NCI-H187 treated with DMSO at 0.1 percent for 48 hours (cell line): ENCODE results near the gene ERC1.
A peak's percentile ranks its signal among the peaks of the same experiment; 100 is the strongest.

Experiments used
- DNase-seq: peaks from one replicate; lab custom pipeline; 2025; lab: John Stamatoyannopoulos, UW

ERC1 gene

GRCh38 chr12:1517007-1517406 is 526.0 kb downstream of the ERC1 start:
- DNase-seq: no peak

GRCh38 chr12:1517734-1518525 is 526.9 kb downstream of the ERC1 start:
- no peak for DNase-seq

DNA sequence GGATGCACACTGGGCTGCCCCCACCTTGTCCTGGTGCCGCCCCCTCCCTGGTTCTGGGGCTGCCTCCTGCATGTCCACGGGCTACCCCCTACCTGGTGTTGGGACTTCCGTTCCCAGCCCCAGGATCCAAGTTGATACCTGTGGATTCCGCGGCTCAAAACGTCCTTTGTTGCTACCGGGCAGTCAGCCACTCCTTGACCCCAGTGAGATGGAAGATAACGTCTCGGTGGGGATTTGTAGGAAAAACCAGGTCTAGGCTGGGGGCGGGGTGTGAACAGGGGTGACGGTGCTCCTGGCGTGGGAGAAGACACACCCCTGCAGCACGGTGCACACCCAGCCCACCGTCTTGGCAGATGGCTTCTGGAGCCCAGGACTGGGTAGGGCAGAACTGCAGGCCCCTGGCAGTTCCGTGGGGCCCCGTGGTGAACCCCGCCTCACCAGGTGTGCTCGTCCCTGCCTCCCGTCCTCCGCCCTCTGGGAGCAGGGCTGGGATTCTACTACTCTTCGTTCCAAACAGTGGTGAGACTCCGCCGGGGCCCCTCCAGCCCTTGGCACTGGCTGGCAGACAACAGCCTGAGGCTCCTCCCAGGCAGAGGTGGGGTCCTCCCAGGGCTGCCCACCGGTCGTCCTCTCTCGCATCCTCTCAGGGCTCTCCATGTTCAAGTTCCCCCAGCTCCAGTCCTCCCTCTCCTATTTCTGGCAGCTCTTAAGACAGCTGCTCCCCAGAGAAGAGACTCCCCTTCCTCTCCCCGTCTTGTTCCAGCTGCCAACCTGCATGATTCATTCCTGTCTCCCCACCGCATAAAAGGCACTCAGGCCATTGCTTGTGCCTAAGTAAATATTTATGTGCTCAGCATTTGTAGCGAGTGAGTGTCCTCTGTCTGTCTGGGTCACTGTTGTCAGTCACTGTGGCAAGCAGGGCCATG is 527.8 kb downstream of the ERC1 start:
- DNase-seq: peak; percentile 69

DNA sequence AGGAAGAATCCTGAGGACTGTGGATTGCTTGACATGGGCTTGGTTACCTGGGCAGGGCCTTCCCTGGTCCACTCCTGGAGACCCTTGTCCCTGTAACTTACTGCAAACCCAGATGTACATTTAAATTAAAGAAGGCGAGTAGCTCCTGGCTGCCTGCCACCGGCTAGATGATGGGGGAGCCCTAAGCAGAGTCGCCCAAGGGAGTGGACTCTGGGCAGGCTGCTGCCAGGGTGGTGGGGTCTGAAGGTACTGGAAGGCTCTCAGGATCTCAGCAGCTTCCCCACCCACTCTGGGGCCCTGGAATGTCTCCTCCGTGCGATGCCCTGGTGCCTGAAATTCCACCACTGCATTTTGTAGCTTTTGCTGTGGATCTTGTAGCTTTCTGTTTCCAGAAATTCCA is 528.6 kb downstream of the ERC1 start:
- DNase-seq: no peak

DNA sequence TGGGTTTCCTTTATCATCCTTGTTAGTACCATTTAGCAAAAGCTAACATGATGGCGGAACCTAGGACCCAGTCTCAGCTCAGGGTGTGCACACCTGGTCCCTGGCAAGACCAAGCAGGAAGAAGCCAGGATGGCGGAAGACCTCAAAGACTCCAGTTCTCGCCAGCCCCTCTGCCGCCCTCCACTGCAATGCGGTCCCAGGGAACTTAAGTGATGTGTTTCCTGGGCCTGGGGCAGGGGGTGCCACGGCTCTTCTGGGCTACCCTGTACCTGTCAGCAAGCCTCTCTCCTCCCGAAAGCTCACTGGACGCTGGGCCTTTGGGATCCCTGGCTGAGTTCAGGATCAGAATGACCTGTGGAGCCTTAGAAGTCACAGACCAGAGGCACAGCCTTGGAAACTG is 532.0 kb downstream of the ERC1 start:
- no peak for DNase-seq

GRCh38 chr12:1523558-1524050 is 532.6 kb downstream of the ERC1 start:
- no peak for DNase-seq

DNA sequence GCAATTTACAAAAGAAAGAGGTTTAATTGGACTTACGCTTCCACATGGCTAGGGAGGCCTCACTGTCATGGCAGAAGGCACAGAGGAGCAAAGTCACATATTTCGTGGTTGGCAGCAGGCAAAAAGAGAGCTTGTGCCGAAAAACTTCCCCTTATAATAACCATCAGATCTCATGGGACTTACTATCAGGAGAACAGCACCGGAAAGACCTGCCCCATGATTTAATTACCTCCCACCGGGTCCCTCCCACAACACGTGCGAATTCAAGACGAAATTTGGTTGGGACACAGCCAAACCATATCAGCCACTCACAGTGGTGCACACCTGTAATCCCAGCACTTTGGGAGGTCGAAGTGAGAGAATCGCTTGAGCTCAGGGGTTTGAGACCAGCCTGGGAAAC is 534.8 kb downstream of the ERC1 start:
- no peak for DNase-seq

DNA sequence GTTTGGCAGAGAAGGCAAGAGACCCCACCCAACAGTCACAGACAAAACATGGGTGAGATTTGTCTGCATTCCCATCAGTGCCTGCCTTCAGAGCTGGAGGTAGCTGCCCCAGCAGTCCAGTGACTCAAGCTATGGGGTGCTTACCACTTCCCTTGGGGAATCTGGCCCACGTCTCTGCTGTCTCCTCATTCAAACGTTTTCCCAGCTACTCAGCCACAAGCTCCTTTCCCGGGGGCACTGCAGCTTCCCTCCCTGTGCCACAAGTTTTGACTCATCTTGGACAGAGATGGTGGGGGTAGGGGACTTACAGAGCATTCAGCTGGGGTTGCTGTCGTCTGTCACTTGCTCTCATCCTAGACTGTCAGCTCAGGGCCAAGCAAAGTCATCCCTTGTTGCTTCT is 536.8 kb downstream of the ERC1 start:
- no peak for DNase-seq

- DNase-seq: no peak
These were observed 537.8 kb downstream of the ERC1 start for GRCh38 chr12:1528791-1529190.

DNA sequence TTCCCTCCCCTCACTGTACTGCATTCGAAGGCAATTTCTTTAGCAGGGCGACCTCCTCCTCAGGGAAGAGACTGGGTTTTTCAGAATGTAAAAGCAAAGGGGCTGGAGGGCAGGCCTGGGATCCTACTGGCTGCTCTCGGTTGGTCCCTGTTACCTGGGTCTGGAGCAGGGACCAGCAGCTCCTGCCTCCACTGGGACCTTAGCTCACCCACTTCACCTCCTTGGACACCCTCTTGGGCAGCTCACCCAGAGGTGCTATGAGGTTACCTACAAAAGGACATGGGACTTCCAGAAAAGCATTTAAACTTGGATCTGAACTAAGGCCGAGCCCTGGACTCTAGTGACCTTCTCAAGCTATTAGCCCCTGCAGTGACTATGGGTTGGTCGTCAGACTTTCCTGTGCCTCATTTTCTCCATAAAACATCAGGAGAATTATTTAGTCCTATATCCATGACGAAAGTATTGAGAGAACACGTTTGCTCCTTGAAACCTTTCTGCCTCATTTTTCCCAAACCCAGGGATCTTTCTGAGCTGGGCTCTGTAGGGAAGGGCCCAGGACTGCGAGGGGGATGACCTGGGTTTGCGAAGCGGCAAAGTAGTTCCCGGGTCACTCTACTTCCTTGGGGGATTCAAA is 538.3 kb downstream of the ERC1 start:
- DNase-seq: no peak

- DNase-seq: no peak
These were observed 539.0 kb downstream of the ERC1 start for GRCh38 chr12:1529862-1530591.

- DNase-seq: no peak
These were observed 539.6 kb downstream of the ERC1 start for GRCh38 chr12:1530592-1531152.

DNA sequence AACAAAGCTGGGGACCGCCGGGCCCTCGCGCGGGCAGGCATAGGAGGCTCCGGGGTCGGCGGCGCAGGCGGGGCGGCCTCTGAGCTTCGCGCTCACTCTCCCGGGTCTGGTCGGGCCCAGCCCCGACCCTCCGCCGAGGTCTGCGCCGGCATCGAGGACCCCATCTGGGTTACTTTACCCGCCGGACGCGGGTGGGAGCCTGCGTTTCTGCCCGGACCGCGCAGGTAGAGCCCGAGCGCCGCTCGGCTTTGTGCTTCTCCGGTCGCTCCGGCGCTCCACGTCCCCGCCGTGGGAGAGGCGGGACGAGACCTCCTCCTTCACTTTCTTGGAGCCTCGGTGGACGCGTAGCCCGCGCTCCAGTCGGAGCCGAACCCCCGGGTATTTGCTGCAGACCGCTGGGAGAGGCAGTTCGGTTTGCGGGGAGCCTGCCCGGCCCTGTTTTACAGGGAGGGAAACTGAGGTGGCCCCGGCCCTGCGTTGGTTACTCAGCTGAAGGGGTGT is 540.2 kb downstream of the ERC1 start:
- no peak for DNase-seq

- no peak for DNase-seq
These were observed 540.8 kb downstream of the ERC1 start for GRCh38 chr12:1531654-1532374.

DNA sequence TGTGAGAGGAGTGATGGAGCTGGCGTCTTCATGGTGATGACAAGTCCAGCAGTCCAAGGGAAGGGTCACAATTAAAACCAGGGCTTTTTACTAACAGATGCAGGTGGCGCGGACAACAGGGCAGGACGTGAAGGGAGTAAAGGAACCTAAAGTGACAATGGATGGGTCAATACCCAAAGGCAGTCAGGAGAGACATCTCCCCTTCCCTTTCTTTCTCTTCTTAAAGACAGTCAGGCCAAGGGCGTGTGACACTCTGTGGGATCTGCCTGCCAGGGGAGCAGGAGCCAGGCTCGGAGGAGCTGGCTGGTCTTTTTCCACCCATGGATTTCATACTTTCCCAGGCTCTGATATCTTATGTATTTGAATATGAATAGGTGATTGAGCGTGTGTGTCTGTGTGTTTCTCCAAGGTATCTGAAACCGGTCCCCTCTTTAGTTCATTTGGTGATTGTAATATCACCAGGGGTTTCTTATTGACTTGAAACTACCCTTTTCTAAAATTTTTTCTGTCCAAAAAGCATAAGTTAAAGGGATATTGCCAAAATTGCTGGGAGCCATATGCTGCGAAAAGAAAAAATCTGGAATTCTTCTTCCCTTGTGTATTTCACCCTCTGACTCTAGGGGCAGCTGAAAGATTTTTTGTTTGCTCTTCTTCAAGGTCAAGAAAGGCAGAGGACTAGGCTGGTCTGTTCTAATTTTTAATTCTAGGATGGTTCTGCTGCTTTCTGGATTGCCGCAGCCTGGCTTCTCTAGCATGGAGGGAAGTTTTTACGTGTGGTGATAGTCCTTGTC is 541.5 kb downstream of the ERC1 start:
- no peak for DNase-seq

DNA sequence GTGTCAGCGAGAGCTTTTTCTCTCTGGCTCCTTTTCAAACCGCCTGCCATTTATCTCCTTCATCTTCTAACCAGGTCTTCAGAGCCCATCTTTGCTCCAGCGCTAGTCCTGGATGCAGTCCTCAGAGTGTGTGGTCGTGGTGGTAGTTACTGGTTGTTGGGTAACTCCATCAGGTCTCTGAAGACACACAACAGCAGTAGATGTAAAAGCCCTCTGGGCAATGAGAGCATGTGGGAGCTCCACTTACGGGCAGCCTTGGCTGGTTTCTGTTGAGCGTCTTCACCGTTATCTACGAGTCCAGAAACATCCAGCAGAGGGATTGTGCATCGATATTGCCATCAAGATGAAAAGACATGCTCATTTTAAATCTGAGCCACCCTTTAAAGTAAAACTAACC is 542.2 kb downstream of the ERC1 start:
- DNase-seq: no peak

- DNase-seq: no peak
These were observed 542.7 kb downstream of the ERC1 start for GRCh38 chr12:1533602-1534304.

DNA sequence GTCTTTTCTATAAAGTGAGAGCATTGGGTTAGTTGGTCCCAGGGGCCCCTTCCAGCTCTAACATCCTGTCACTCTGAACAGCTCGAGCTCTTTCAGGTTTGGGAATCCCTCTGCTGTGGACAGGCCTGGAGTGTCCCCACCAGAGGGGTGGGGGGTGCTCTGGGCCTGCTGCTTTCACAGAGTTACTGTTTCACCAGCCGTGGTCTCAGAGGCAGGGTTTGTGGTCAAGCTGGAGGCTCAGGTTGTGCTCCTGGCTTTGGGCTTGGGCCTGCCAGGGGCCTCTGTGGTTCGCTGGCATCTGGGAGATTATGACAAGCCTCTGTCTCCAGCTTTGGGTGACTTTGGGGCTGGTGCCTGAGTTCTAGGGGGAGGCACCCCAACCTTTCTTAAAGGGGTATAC is 543.7 kb downstream of the ERC1 start:
- DNase-seq: no peak

DNA sequence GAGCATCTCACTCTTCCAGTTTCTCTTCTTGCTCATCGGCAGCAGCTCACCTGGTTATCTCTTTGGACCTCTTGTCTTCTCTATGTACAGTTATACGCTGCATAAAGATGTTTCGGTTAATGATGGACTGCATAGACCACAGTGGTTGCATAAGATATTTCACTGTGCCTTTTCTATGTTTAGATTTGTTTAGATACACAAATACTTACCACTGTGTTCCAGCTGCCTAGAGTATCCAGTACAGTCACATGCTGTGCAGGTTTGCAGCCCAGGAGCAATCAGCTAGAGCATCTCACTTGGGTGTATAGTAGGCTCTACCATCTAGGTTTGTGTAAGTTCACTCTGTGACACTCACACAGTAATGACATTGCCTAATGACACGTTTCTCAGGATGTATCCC is 545.8 kb downstream of the ERC1 start:
- no peak for DNase-seq
